ENCODE results near the gene PDE6G.

Gene PDE6G

DNA sequence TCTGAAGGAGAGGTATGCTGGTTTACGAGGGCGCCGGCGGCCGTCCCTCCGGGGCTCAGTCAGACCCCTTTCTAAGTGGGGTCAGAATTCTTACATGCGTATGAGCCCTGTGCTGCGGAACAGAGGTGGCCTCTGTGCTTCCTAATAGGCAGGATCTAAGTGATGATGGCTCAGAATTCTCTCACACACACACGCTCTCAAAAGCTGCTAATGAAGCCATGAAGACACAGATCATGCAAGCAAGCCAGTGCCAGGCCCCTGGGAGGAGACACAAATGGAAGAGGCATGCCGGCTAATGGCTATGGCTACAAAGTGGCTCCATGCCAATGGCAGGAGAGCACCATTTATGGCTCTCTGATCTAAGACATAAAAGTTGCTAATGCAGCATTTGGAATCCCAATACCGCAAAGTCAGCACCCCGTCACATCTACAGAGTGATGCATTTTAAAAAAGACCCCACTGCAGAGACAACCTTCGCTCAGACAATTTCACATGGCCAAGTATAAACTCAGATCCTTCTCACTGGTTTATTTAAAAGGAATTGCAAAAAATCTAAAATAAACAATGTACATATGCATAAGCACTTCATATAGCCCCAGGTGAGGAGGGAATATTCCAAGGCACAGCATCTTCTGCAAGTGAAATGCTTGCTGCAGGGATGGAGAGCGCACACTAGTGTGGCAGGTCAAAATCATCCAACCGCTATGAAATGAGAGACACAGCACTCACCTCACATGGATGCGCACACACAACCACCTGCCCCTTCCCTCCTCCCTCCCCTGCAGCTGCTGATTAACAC is 44.0 kb downstream of the PDE6G start:
- H3K4me1 ChIP-seq (ENCODE audit: control extremely low read depth in 1 of 4, control insufficient read depth in 4 of 4, insufficient read depth in 4 of 4, low read length in 3 of 4), result no peaks in the 10 kb centered on the region
- H3K4me3 ChIP-seq (ENCODE audit: control insufficient read depth in 1 of 7, extremely low read depth in 1 of 7, insufficient read depth in 4 of 7, low read depth in 2 of 7, low read length in 6 of 7), result no peak overlapping the region
- DNase-seq, result no peak
- no peaks in the 10 kb centered on the region for H3K9me3 ChIP-seq (ENCODE audit: control extremely low read depth in 1 of 5, control insufficient read depth in 4 of 5, insufficient read depth in 2 of 5, low read depth in 1 of 5, low read length in 4 of 5)
- ChIA-PET POLR2A (no interaction called here), CTCF (no interaction called here)
- no peak overlapping the region for H3K27ac ChIP-seq (ENCODE audit: insufficient read depth in 1 of 2, low read depth in 1 of 2, low read length in 2 of 2, poor library complexity in 1 of 2, severe bottlenecking in 2 of 2)
- no peaks in the 10 kb centered on the region for H3K27me3 ChIP-seq (replicated peaks in 2 of 5; ENCODE audit: control insufficient read depth in 4 of 5, insufficient read depth in 5 of 5, low read length in 4 of 5)
- 91% methylated on average over 13 of the region's 16 CpGs for WGBS (ENCODE audit: insufficient coverage)
- peaks cover 21 to 73% (median 58%) of the 10 kb centered on the region in 4 experiments for H3K36me3 ChIP-seq (ENCODE audit: control insufficient read depth in 4 of 4, insufficient read depth in 4 of 4, low read length in 3 of 4)

DNA sequence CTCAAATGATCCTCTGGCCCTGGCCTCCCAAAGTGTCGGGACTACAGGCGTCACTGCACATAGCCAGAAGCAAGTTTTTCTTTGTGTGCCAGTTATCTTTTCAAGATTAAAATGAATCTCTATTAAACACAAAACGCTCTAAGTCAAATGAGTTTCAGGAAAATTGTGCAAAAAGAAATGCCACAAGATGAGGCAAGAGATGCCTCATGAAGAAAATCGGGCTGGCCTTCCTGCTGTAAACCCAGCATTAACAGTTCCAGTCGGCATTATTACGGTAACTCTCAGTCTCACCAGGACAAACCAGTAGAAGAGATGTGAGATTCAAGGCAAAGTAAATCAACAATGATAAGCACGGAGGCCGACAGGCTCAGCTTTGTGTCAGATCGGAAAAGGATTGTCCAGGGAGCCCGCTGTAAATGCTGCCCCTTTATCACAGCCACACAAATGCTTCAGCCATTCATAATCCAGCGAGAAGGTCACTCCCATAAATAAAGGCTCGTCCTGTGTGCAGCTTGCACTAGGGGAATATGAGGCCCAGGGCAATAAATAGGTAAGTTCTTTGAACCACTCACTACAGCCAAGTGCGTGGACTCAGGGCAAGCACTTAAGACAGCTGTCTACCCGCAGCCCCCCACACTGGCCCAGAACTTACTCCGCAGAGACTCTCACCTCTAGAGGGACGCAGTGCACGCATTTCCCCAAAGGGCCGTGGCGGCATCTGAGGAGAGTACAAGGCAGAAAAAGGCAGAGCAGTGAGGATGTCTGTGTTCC is 46.6 kb downstream of the PDE6G start:
- Histone ChIP-seq H3K36me3 (ENCODE audit: control insufficient read depth in 4 of 4, insufficient read depth in 4 of 4, low read length in 3 of 4) (peaks cover 19 to 77% (median 59%) of the 10 kb centered on the region in 4 experiments), H3K27ac (ENCODE audit: insufficient read depth in 1 of 2, low read depth in 1 of 2, low read length in 2 of 2, poor library complexity in 1 of 2, severe bottlenecking in 2 of 2) (no peak overlapping the region), H3K4me1 (ENCODE audit: control extremely low read depth in 1 of 4, control insufficient read depth in 4 of 4, insufficient read depth in 4 of 4, low read length in 3 of 4) (no peaks in the 10 kb centered on the region), H3K4me3 (ENCODE audit: control insufficient read depth in 1 of 7, extremely low read depth in 1 of 7, insufficient read depth in 4 of 7, low read depth in 2 of 7, low read length in 6 of 7) (no peak overlapping the region), H3K9me3 (ENCODE audit: control extremely low read depth in 1 of 5, control insufficient read depth in 4 of 5, insufficient read depth in 2 of 5, low read depth in 1 of 5, low read length in 4 of 5) (no peaks in the 10 kb centered on the region), H3K27me3 (replicated peaks in 2 of 5; ENCODE audit: control insufficient read depth in 4 of 5, insufficient read depth in 5 of 5, low read length in 4 of 5) (no peaks in the 10 kb centered on the region)
- no peak for DNase-seq
- ChIA-PET CTCF (interaction anchor here (0.9 to 1.6 kb wide), 2 partner anchors 9 to 23 kb away, joined by 3 to 4 read pairs; no protein-coding TSS in a partner anchor), POLR2A (no interaction called here)
- WGBS (ENCODE audit: insufficient coverage), result 95% methylated on average over 19 of the region's 19 CpGs

DNA sequence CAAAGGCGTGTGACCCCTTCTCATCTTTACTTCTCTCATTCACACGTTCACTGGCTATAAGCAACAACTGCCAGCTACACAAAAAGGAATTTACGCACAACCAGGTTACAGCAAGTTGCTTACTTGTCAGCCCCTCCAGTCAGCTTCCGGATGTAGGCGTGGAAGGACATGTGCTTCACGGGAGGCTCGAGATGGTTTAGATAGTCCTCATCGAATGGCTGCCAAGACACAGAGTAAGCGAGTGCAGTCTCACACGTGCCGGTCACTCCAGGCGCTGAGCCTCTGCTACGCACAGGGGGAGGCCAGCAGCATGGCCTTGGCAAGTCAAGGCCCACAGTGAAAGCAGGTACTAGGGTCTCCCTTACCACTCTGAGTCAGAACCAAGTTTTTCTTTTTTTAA is 47.7 kb downstream of the PDE6G start:
- POLR2A ChIA-PET, result no interaction called here
- Histone ChIP-seq H3K27me3 (replicated peaks in 2 of 5; ENCODE audit: control insufficient read depth in 4 of 5, insufficient read depth in 5 of 5, low read length in 4 of 5) (no peaks in the 10 kb centered on the region), H3K36me3 (ENCODE audit: control insufficient read depth in 4 of 4, insufficient read depth in 4 of 4, low read length in 3 of 4) (peaks cover 27 to 79% (median 65%) of the 10 kb centered on the region in 4 experiments), H3K4me1 (ENCODE audit: control extremely low read depth in 1 of 4, control insufficient read depth in 4 of 4, insufficient read depth in 4 of 4, low read length in 3 of 4) (no peaks in the 10 kb centered on the region), H3K27ac (ENCODE audit: insufficient read depth in 1 of 2, low read depth in 1 of 2, low read length in 2 of 2, poor library complexity in 1 of 2, severe bottlenecking in 2 of 2) (no peak overlapping the region), H3K4me3 (ENCODE audit: control insufficient read depth in 1 of 7, extremely low read depth in 1 of 7, insufficient read depth in 4 of 7, low read depth in 2 of 7, low read length in 6 of 7) (no peak overlapping the region), H3K9me3 (ENCODE audit: control extremely low read depth in 1 of 5, control insufficient read depth in 4 of 5, insufficient read depth in 2 of 5, low read depth in 1 of 5, low read length in 4 of 5) (no peaks in the 10 kb centered on the region)
- DNase-seq, result no peak
- CTCF ChIA-PET, result interaction anchor here (0.9 to 1.6 kb wide), 2 partner anchors 8 to 25 kb away, joined by 3 to 4 read pairs; no protein-coding TSS in a partner anchor
- 100% methylated on average over 12 of the region's 13 CpGs for WGBS (ENCODE audit: insufficient coverage)

DNA sequence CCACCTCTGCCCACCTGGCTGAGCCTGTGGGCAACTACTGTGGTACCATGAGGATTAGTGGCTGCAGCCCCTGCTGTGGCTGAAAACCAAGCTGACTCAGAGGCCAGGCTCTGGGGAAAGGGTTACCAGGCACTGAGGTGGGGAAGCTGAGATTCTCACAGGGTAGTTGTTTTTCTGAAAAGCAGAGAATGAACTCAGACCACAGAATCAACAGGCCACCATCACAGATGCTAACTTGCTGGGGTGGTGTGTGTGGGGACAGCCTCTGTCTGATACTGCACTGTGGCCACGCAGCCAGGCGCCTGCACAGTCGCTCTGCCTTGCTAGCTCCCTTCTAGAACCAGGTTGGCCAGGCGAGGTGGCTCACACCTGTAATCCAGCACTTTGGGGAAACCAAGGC is 48.3 kb downstream of the PDE6G start:
- H3K36me3 ChIP-seq (ENCODE audit: control insufficient read depth in 4 of 4, insufficient read depth in 4 of 4, low read length in 3 of 4), result peaks cover 23 to 76% (median 64%) of the 10 kb centered on the region in 4 experiments
- no peak overlapping the region for H3K4me3 ChIP-seq (ENCODE audit: control insufficient read depth in 1 of 7, extremely low read depth in 1 of 7, insufficient read depth in 4 of 7, low read depth in 2 of 7, low read length in 6 of 7)
- no peaks in the 10 kb centered on the region for H3K27me3 ChIP-seq (replicated peaks in 2 of 5; ENCODE audit: control insufficient read depth in 4 of 5, insufficient read depth in 5 of 5, low read length in 4 of 5)
- no peak overlapping the region for H3K27ac ChIP-seq (ENCODE audit: insufficient read depth in 1 of 2, low read depth in 1 of 2, low read length in 2 of 2, poor library complexity in 1 of 2, severe bottlenecking in 2 of 2)
- whole genome bisulfite sequencing (ENCODE audit: insufficient coverage), result 100% methylated on average over 4 of the region's 4 CpGs
- no peaks in the 10 kb centered on the region for H3K4me1 ChIP-seq (ENCODE audit: control extremely low read depth in 1 of 4, control insufficient read depth in 4 of 4, insufficient read depth in 4 of 4, low read length in 3 of 4)
- no peak for DNase-seq
- ChIA-PET POLR2A (no interaction called here), CTCF (interaction anchor here (1.1 kb wide), 1 partner anchor 313 kb away, joined by 3 read pairs; the partner anchor contains the start of gene SLC38A10)
- no peaks in the 10 kb centered on the region for H3K9me3 ChIP-seq (ENCODE audit: control extremely low read depth in 1 of 5, control insufficient read depth in 4 of 5, insufficient read depth in 2 of 5, low read depth in 1 of 5, low read length in 4 of 5)

DNA sequence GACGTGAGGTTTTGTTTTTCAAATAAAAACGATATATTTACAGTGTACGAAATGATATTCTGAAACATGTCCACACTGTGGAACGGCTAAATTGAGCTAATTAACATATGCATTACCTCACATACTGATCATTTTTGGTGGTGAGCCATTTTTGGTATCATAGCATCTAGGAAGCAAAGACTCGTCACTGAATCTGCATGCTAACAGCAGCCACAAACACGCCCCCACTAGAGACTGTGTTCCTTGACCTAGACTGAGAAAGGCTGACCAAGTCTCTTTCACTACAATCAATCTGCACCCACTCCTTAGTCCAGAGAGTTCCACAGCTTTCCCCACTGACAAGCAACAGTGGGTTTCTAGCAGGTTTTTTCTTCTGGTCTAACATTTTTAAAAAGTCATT is 48.9 kb downstream of the PDE6G start:
- 100% methylated on average over 3 of the region's 6 CpGs for WGBS (ENCODE audit: insufficient coverage)
- POLR2A ChIA-PET, result no interaction called here
- Histone ChIP-seq H3K36me3 (ENCODE audit: control insufficient read depth in 4 of 4, insufficient read depth in 4 of 4, low read length in 3 of 4) (peaks cover 23 to 72% (median 64%) of the 10 kb centered on the region in 4 experiments), H3K27me3 (replicated peaks in 2 of 5; ENCODE audit: control insufficient read depth in 4 of 5, insufficient read depth in 5 of 5, low read length in 4 of 5) (no peaks in the 10 kb centered on the region), H3K4me1 (ENCODE audit: control extremely low read depth in 1 of 4, control insufficient read depth in 4 of 4, insufficient read depth in 4 of 4, low read length in 3 of 4) (no peaks in the 10 kb centered on the region), H3K9me3 (ENCODE audit: control extremely low read depth in 1 of 5, control insufficient read depth in 4 of 5, insufficient read depth in 2 of 5, low read depth in 1 of 5, low read length in 4 of 5) (no peaks in the 10 kb centered on the region), H3K27ac (ENCODE audit: insufficient read depth in 1 of 2, low read depth in 1 of 2, low read length in 2 of 2, poor library complexity in 1 of 2, severe bottlenecking in 2 of 2) (no peak overlapping the region), H3K4me3 (ENCODE audit: control insufficient read depth in 1 of 7, extremely low read depth in 1 of 7, insufficient read depth in 4 of 7, low read depth in 2 of 7, low read length in 6 of 7) (no peak overlapping the region)
- CTCF ChIA-PET, result interaction anchor here (0.6 to 1.1 kb wide), 2 partner anchors 312 to 433 kb away, joined by 3 read pairs; partner anchors contain the start of gene SLC38A10
- DNase-seq, result no peak

DNA sequence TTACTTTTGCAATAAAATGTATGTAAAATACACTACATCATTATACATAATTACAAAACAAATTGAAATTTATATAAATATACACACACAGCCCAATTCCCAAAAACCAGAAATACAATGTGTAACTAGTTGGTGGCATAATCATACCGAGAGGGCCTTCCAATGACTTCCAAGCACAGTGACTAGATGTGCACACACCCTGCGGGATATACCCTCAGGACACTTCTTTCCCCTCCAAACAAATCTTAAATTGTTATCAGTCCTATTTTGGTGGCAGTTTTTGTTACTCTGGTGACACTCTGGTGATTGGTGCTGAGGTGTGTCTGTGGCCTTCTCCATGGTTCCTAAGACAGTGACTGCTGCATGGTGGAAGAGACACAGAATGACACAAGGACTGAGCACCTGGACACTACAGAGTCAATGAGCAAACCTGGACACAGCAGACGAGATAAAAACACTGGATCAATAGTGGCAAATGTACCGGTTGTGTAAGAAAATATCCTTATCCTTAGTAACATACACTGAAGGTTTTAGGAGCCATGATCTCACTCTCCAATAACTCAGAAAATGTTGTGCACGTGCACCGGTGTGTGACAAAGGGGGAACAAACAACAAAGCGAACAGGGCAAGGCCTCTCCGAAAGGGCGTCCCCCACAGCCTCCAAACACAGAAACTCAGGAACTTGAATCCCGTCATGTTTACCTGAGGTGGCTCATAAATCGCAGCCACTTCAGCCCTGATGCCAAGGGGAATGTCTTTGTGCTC is 52.3 kb downstream of the PDE6G start:
- ChIA-PET CTCF (no interaction called here), POLR2A (no interaction called here)
- Histone ChIP-seq H3K9me3 (ENCODE audit: control extremely low read depth in 1 of 5, control insufficient read depth in 4 of 5, insufficient read depth in 2 of 5, low read depth in 1 of 5, low read length in 4 of 5) (no peaks in the 10 kb centered on the region), H3K4me3 (ENCODE audit: control insufficient read depth in 1 of 7, extremely low read depth in 1 of 7, insufficient read depth in 4 of 7, low read depth in 2 of 7, low read length in 6 of 7) (no peak overlapping the region), H3K36me3 (ENCODE audit: control insufficient read depth in 4 of 4, insufficient read depth in 4 of 4, low read length in 3 of 4) (peaks cover 20 to 79% (median 53%) of the 10 kb centered on the region in 4 experiments), H3K27me3 (replicated peaks in 2 of 5; ENCODE audit: control insufficient read depth in 4 of 5, insufficient read depth in 5 of 5, low read length in 4 of 5) (no peaks in the 10 kb centered on the region), H3K4me1 (ENCODE audit: control extremely low read depth in 1 of 4, control insufficient read depth in 4 of 4, insufficient read depth in 4 of 4, low read length in 3 of 4) (no peaks in the 10 kb centered on the region), H3K27ac (ENCODE audit: insufficient read depth in 1 of 2, low read depth in 1 of 2, low read length in 2 of 2, poor library complexity in 1 of 2, severe bottlenecking in 2 of 2) (no peak overlapping the region)
- 99% methylated on average over 7 of the region's 11 CpGs for WGBS (ENCODE audit: insufficient coverage)
- DNase-seq, result no peak
